ENCODE data around the gene CT47C1. TPM values are rescaled to one million over a fixed set of nuclear protein-coding genes. Genes with fewer than 3 reads are reported as not detected.
"Not testable (repeated sequence)": the region's sequence is repeated elsewhere in the genome, so short reads cannot be mapped to it uniquely, and the experiment has no call there.

Gene CT47C1
- total RNA-seq: not detected

DNA sequence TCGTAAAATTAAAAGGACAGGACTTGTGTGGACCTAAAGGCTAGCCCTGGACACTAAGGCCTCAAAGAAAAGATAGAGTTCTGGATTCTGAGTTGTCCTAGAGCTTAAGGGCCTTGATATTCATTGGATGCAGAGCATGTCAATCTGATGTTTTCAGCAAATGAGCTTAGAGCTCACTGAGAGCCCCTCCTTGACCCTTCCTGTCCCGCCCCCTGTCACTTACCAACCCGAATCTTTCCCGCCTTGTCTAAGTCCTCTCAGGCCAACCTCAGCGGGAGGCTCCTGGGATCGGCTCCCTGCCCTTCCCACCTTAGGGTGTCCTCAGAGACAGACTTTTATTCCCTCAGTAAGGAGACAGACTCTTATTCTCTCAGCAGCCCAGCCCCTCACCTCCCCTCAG is at the start of gene CT47C1:
Gene CT47C1, plus strand, starts transcription at position 250 of the 400 bp plus-strand sequence. CDS start 233 bp downstream, outside the sequence.
- Histone ChIP-seq H3K36me3 (ENCODE audit: control insufficient read depth in 3 of 3, insufficient read depth in 3 of 3, low read length in 3 of 3) (no peaks in the 10 kb centered on the region), H3K9me3 (ENCODE audit: control insufficient read depth in 3 of 3, low read length in 3 of 3) (no peaks in the 10 kb centered on the region), H3K4me1 (ENCODE audit: control insufficient read depth in 3 of 3, insufficient read depth in 3 of 3, low read length in 3 of 3) (no peaks in the 10 kb centered on the region), H3K27me3 (ENCODE audit: control insufficient read depth in 3 of 3, insufficient read depth in 3 of 3, low read length in 3 of 3) (no peaks in the 10 kb centered on the region), H3K27ac (ENCODE audit: low read depth, low read length) (no peak within 1 kb of the TSS), H3K9ac (ENCODE audit: low read depth in 1 of 3, low read length in 3 of 3) (no peak within 1 kb of the TSS), H3K4me3 (ENCODE audit: low read length in 3 of 3) (no peak within 1 kb of the TSS)

DNA sequence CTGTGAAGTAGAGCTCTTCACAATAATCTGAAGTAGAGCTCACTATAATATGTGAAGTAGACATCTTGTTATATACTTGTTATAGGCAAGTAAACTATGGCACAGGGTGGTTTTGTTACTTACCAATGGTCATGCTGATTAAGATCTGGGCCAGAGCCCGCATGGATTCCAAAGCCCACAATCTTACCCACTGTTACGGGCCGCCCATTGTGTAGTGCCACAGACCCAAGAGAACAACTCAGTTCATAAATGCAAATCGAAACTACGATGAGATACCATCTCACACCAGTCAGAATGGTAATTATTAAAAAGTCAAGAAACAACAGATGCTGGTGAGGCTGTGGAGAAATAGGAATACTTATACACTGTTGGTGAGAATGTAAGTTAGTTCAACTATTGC is 46.9 kb upstream of the CT47C1 start:
- H3K36me3 ChIP-seq (ENCODE audit: control insufficient read depth in 3 of 3, insufficient read depth in 3 of 3, low read length in 3 of 3): no peaks in the 10 kb centered on the region
- H3K4me1 ChIP-seq (ENCODE audit: control insufficient read depth in 3 of 3, insufficient read depth in 3 of 3, low read length in 3 of 3): no peaks in the 10 kb centered on the region
- no peaks in the 10 kb centered on the region for H3K9me3 ChIP-seq (ENCODE audit: control insufficient read depth in 3 of 3, low read length in 3 of 3)
- H3K4me3 ChIP-seq (ENCODE audit: low read length in 3 of 3): no peak overlapping the region
- H3K27ac ChIP-seq (ENCODE audit: low read depth, low read length): no peak overlapping the region
- H3K27me3 ChIP-seq (ENCODE audit: control insufficient read depth in 3 of 3, insufficient read depth in 3 of 3, low read length in 3 of 3): no peaks in the 10 kb centered on the region
- no peak overlapping the region for H3K9ac ChIP-seq (ENCODE audit: low read depth in 1 of 3, low read length in 3 of 3)

DNA sequence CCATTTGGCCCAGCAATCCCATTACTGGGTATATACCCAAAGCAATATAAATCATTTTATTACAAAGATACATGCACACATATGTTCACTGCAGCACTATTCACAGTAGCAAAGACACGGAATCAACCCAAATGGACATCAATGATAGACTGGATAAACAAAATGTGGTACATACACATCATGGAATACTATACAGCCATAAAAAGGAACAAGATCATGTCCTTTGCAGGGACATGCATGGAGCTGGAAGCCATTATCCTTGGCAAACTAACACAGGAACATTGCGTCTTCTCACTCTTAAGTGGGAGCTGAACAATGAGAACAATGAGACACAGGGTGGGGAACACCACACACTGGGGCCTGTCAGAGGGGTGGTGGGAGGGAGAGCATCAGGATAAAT is 46.4 kb upstream of the CT47C1 start:
- not testable (repeated sequence) for H3K9me3 ChIP-seq (ENCODE audit: control insufficient read depth in 3 of 3, low read length in 3 of 3); H3K36me3 ChIP-seq (ENCODE audit: control insufficient read depth in 3 of 3, insufficient read depth in 3 of 3, low read length in 3 of 3); H3K4me1 ChIP-seq (ENCODE audit: control insufficient read depth in 3 of 3, insufficient read depth in 3 of 3, low read length in 3 of 3); H3K9ac ChIP-seq (ENCODE audit: low read depth in 1 of 3, low read length in 3 of 3); H3K4me3 ChIP-seq (ENCODE audit: low read length in 3 of 3); H3K27me3 ChIP-seq (ENCODE audit: control insufficient read depth in 3 of 3, insufficient read depth in 3 of 3, low read length in 3 of 3); H3K27ac ChIP-seq (ENCODE audit: low read depth, low read length)

DNA sequence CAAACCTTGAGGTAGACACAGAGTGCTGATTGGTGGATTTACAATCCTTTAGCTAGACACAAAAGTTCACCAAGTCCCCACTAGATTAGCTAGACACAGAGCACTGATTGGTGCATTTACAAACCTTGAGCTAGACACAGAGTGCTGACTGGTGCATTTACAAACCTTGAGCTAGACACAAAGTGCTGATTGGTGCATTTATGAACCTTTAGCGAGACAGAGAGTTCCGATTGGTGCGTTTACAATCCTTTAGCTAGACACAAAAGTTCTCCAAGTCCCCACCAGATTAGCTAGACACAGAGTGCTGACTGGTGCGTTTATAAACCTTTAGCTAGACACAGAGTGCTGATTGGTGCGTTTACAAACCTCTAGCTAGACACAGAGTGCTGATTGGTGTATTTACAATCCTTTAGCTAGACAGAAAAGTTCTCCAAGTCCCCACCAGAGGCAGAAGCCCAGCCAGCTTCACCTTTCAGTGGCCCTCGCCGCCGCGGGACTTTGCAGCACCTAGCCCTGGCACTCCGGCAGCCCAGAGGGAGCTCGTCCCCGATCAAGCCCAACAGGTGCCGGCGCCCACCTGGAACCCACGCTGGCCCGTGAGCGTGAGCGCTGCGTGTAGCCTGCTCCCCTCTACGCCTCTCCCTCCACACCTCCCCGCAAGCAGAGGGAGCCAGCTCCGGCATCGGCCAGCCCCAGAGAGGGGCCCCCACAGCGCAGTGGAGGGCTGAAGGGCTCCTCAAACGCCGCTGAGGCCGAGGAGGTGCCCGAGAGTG is 44.6 kb upstream of the CT47C1 start:
- not testable (repeated sequence) for H3K4me3 ChIP-seq (ENCODE audit: low read length in 3 of 3); H3K27me3 ChIP-seq (ENCODE audit: control insufficient read depth in 3 of 3, insufficient read depth in 3 of 3, low read length in 3 of 3); H3K9me3 ChIP-seq (ENCODE audit: control insufficient read depth in 3 of 3, low read length in 3 of 3); H3K27ac ChIP-seq (ENCODE audit: low read depth, low read length); H3K36me3 ChIP-seq (ENCODE audit: control insufficient read depth in 3 of 3, insufficient read depth in 3 of 3, low read length in 3 of 3); H3K9ac ChIP-seq (ENCODE audit: low read depth in 1 of 3, low read length in 3 of 3); H3K4me1 ChIP-seq (ENCODE audit: control insufficient read depth in 3 of 3, insufficient read depth in 3 of 3, low read length in 3 of 3)

DNA sequence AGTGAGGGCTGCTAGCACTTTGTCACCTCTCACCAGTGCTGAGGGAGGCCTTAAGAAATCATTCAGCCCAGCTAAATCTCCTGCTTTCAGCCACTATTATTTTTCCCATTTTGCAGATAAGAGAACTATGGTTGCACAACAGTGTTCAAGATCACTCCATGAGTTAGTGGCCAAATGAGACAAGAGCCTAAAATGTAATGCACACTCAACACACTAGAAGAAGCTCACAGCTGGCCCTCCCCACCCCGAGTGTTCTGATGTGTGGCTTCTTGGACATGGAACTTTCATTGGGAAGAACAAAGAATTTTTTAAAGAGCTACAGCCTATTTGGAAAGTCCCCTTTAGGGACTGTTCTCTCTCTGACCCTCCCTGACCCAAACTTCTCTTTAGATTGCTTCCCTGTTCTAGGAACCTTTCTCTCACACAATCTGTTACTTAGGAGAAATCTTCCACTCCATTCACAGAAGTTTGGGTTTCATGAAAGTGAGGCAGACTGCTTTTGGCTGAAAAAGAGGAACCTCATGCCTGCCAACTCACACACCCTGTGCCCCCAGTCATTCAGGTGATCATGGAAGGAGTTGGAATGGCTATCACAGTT is 44.0 kb upstream of the CT47C1 start:
- no peaks in the 10 kb centered on the region for H3K36me3 ChIP-seq (ENCODE audit: control insufficient read depth in 3 of 3, insufficient read depth in 3 of 3, low read length in 3 of 3)
- H3K4me1 ChIP-seq (ENCODE audit: control insufficient read depth in 3 of 3, insufficient read depth in 3 of 3, low read length in 3 of 3): no peaks in the 10 kb centered on the region
- H3K4me3 ChIP-seq (ENCODE audit: low read length in 3 of 3): no peak overlapping the region
- no peaks in the 10 kb centered on the region for H3K9me3 ChIP-seq (ENCODE audit: control insufficient read depth in 3 of 3, low read length in 3 of 3)
- no peak overlapping the region for H3K27ac ChIP-seq (ENCODE audit: low read depth, low read length)
- no peaks in the 10 kb centered on the region for H3K27me3 ChIP-seq (ENCODE audit: control insufficient read depth in 3 of 3, insufficient read depth in 3 of 3, low read length in 3 of 3)
- H3K9ac ChIP-seq (ENCODE audit: low read depth in 1 of 3, low read length in 3 of 3): no peak overlapping the region

DNA sequence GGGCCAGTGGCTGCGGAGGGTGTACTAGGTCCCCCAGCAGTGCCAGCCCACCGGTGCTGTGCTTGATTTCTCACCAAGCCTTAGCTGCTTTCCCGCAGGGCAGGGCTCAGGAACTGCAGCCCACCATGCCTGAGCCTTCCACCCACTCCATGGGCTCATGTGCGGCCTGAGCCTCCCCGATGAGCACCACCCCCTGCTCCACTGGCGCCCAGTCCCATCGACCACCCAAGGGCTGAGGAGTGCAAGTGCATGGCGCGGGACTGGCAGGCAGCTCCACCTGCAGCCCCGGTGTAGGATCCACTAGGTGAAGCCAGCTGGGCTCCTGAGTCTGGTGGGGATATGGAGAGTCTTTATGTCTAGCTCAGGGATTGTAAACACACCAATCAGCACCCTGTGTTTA is 43.1 kb upstream of the CT47C1 start:
- H3K9ac ChIP-seq (ENCODE audit: low read depth in 1 of 3, low read length in 3 of 3); H3K4me3 ChIP-seq (ENCODE audit: low read length in 3 of 3); H3K36me3 ChIP-seq (ENCODE audit: control insufficient read depth in 3 of 3, insufficient read depth in 3 of 3, low read length in 3 of 3); H3K27me3 ChIP-seq (ENCODE audit: control insufficient read depth in 3 of 3, insufficient read depth in 3 of 3, low read length in 3 of 3); H3K9me3 ChIP-seq (ENCODE audit: control insufficient read depth in 3 of 3, low read length in 3 of 3); H3K27ac ChIP-seq (ENCODE audit: low read depth, low read length); H3K4me1 ChIP-seq (ENCODE audit: control insufficient read depth in 3 of 3, insufficient read depth in 3 of 3, low read length in 3 of 3): not testable (repeated sequence)

- Histone ChIP-seq H3K36me3 (ENCODE audit: control insufficient read depth in 3 of 3, insufficient read depth in 3 of 3, low read length in 3 of 3) (no peaks in the 10 kb centered on the region), H3K27ac (ENCODE audit: low read depth, low read length) (no peak overlapping the region), H3K4me1 (ENCODE audit: control insufficient read depth in 3 of 3, insufficient read depth in 3 of 3, low read length in 3 of 3) (no peaks in the 10 kb centered on the region), H3K27me3 (ENCODE audit: control insufficient read depth in 3 of 3, insufficient read depth in 3 of 3, low read length in 3 of 3) (no peaks in the 10 kb centered on the region), H3K4me3 (ENCODE audit: low read length in 3 of 3) (no peak overlapping the region), H3K9ac (ENCODE audit: low read depth in 1 of 3, low read length in 3 of 3) (no peak overlapping the region), H3K9me3 (ENCODE audit: control insufficient read depth in 3 of 3, low read length in 3 of 3) (no peaks in the 10 kb centered on the region)
Observed at GRCh38 chrX:119030990-119031389, 41.8 kb upstream of the CT47C1 start.

GRCh38 chrX:119036107-119037029 is 36.4 kb upstream of the CT47C1 start:
- no peaks in the 10 kb centered on the region for H3K27me3 ChIP-seq (ENCODE audit: control insufficient read depth in 3 of 3, insufficient read depth in 3 of 3, low read length in 3 of 3)
- no peak overlapping the region for H3K27ac ChIP-seq (ENCODE audit: low read depth, low read length)
- peaks cover 0 to 6% (median 0%) of the 10 kb centered on the region in 3 donors for H3K4me1 ChIP-seq (ENCODE audit: control insufficient read depth in 3 of 3, insufficient read depth in 3 of 3, low read length in 3 of 3)
- no peaks in the 10 kb centered on the region for H3K36me3 ChIP-seq (ENCODE audit: control insufficient read depth in 3 of 3, insufficient read depth in 3 of 3, low read length in 3 of 3)
- no peaks in the 10 kb centered on the region for H3K9me3 ChIP-seq (ENCODE audit: control insufficient read depth in 3 of 3, low read length in 3 of 3)
- no peak overlapping the region for H3K4me3 ChIP-seq (ENCODE audit: low read length in 3 of 3)
- H3K9ac ChIP-seq (ENCODE audit: low read depth in 1 of 3, low read length in 3 of 3): no peak overlapping the region

- Histone ChIP-seq H3K36me3 (ENCODE audit: control insufficient read depth in 3 of 3, insufficient read depth in 3 of 3, low read length in 3 of 3) (no peaks in the 10 kb centered on the region), H3K27ac (ENCODE audit: low read depth, low read length) (peak overlapping the region; percentile 48), H3K4me3 (ENCODE audit: low read length in 3 of 3) (no peak overlapping the region), H3K9me3 (ENCODE audit: control insufficient read depth in 3 of 3, low read length in 3 of 3) (no peaks in the 10 kb centered on the region), H3K27me3 (ENCODE audit: control insufficient read depth in 3 of 3, insufficient read depth in 3 of 3, low read length in 3 of 3) (no peaks in the 10 kb centered on the region), H3K9ac (ENCODE audit: low read depth in 1 of 3, low read length in 3 of 3) (no peak overlapping the region), H3K4me1 (ENCODE audit: control insufficient read depth in 3 of 3, insufficient read depth in 3 of 3, low read length in 3 of 3) (peaks cover 0 to 7% (median 0%) of the 10 kb centered on the region in 3 donors)
Observed at GRCh38 chrX:119040432-119040831, 32.4 kb upstream of the CT47C1 start.

GRCh38 chrX:119041175-119041574 is 31.6 kb upstream of the CT47C1 start:
- Histone ChIP-seq H3K27ac (ENCODE audit: low read depth, low read length) (peak overlapping the region; percentile 48), H3K36me3 (ENCODE audit: control insufficient read depth in 3 of 3, insufficient read depth in 3 of 3, low read length in 3 of 3) (no peaks in the 10 kb centered on the region), H3K9me3 (ENCODE audit: control insufficient read depth in 3 of 3, low read length in 3 of 3) (no peaks in the 10 kb centered on the region), H3K4me3 (ENCODE audit: low read length in 3 of 3) (no peak overlapping the region), H3K9ac (ENCODE audit: low read depth in 1 of 3, low read length in 3 of 3) (no peak overlapping the region), H3K4me1 (ENCODE audit: control insufficient read depth in 3 of 3, insufficient read depth in 3 of 3, low read length in 3 of 3) (peaks cover 0 to 7% (median 0%) of the 10 kb centered on the region in 3 donors), H3K27me3 (ENCODE audit: control insufficient read depth in 3 of 3, insufficient read depth in 3 of 3, low read length in 3 of 3) (no peaks in the 10 kb centered on the region)

All from skeletal muscle tissue (tissue), 4 donors.